HG03520 (cell line): ENCODE measurements around the gene MRPL55.

Experiments
- ATAC-seq: cut with Tn5 transposase; IDR thresholded peaks from one replicate; pipeline ENCODE4 v1.9.1; 2021; ENCODE audit warnings: mild to moderate bottlenecking, moderate library complexity; ENCODE audit not compliant: unreplicated experiment

Gene MRPL55

GRCh38 chr1:228088586-228089498 is 20.3 kb downstream of the MRPL55 start:
- no peak for ATAC-seq

GRCh38 chr1:228087771-228088251 is 21.3 kb downstream of the MRPL55 start:
- ATAC-seq: no peak

- no peak for ATAC-seq
Observed at GRCh38 chr1:228085287-228085951, 23.7 kb downstream of the MRPL55 start.

GRCh38 chr1:228084797-228085196 is 24.3 kb downstream of the MRPL55 start:
- ATAC-seq: no peak

GRCh38 chr1:228084325-228084724 is 24.8 kb downstream of the MRPL55 start:
- ATAC-seq: no peak

GRCh38 chr1:228083871-228084278 is 25.2 kb downstream of the MRPL55 start:
- ATAC-seq: no peak

- ATAC-seq: peak; percentile 0
Observed at GRCh38 chr1:228082918-228083870, 25.9 kb downstream of the MRPL55 start.

- ATAC-seq: peak; percentile 69
Observed at GRCh38 chr1:228082214-228082917, 26.7 kb downstream of the MRPL55 start, which contains the start of gene ARF1. TSS of gene ARF1 (plus strand) at chr1:228082708. CDS start at chr1:228097115, 14,407 bp downstream.

GRCh38 chr1:228081578-228082213 is 27.4 kb downstream of the MRPL55 start:
- peak; percentile 10 for ATAC-seq

- no peak for ATAC-seq
Observed at GRCh38 chr1:228081144-228081543, 28.0 kb downstream of the MRPL55 start.

- no peak for ATAC-seq
Observed at GRCh38 chr1:228079601-228080263, 29.4 kb downstream of the MRPL55 start.

GRCh38 chr1:228079013-228079412 is 30.1 kb downstream of the MRPL55 start:
- no peak for ATAC-seq

GRCh38 chr1:228077565-228078330 is 31.4 kb downstream of the MRPL55 start:
- ATAC-seq: no peak

- no peak for ATAC-seq
Observed at GRCh38 chr1:228076796-228077430, 32.2 kb downstream of the MRPL55 start.

- no peak for ATAC-seq
Observed at GRCh38 chr1:228075801-228076271, 33.3 kb downstream of the MRPL55 start.

GRCh38 chr1:228074954-228075730 is 34.0 kb downstream of the MRPL55 start:
- no peak for ATAC-seq
